SK-N-SH (cell line): ENCODE measurements around the gene MPIG6B.

Experiments used
- EP300 ChIP-seq, 2 experiments: IDR thresholded peaks; 2 replicates each; pipeline versions ENCODE4 v1.4.0 to v1.6.1; 2012; ENCODE audit warnings: borderline replicate concordance in 1 of 2, low read depth in 1 of 2, low read length in 1 of 2
- EZH2phosphoT487 ChIP-seq: fragments of 200-600 bp; sonication (generic); IDR thresholded peaks from 2 replicates; pipeline ENCODE4 v1.6.1; 2017; ENCODE audit warnings: low read depth, mixed run types, mild to moderate bottlenecking, antibody characterized with exemption, moderate library complexity, borderline replicate concordance
- NRF1 ChIP-seq: IDR thresholded peaks from 2 replicates; pipeline ENCODE4 v1.6.1; 2012; ENCODE audit warnings: low read depth, mild to moderate bottlenecking, low read length
- RAD21 ChIP-seq: IDR thresholded peaks from 2 replicates; pipeline ENCODE4 v1.6.1; 2012; ENCODE audit warnings: mild to moderate bottlenecking, low read length
- RCOR1 ChIP-seq: fragments of 150-350 bp; IDR thresholded peaks from 2 replicates; pipeline ENCODE4 v1.6.1; 2017; ENCODE audit warnings: antibody characterized with exemption, low read length
- SIN3A ChIP-seq: IDR thresholded peaks from 2 replicates; pipeline ENCODE4 v1.6.1; 2012; ENCODE audit warnings: low read depth, mild to moderate bottlenecking, low read length, moderate library complexity, borderline replicate concordance
- SMC3 ChIP-seq: IDR thresholded peaks from 2 replicates; pipeline ENCODE4 v1.6.1; 2012; ENCODE audit warnings: low read depth, low read length, improper control_type of control experiment
- TAF1 ChIP-seq: IDR thresholded peaks from 2 replicates; pipeline ENCODE4 v1.6.1; 2012; ENCODE audit warnings: low read depth, mild to moderate bottlenecking, low read length, moderate library complexity, borderline replicate concordance
- USF1 ChIP-seq: IDR thresholded peaks from 2 replicates; pipeline ENCODE4 v1.4.0; 2012; ENCODE audit warnings: low read depth, borderline replicate concordance
- YY1 ChIP-seq: IDR thresholded peaks from 2 replicates; pipeline ENCODE4 v1.4.0; 2012; ENCODE audit warnings: low read depth, mild to moderate bottlenecking
- TF ChIP-seq, protein P1 (sequence below): fragments of 200-600 bp; sonication (generic); IDR thresholded peaks from 2 replicates; pipeline ENCODE4 v1.6.1; 2017; ENCODE audit warnings: antibody characterized with exemption, mild to moderate bottlenecking, moderate library complexity
- TF ChIP-seq, protein P2 (sequence below): fragments of 150-350 bp; IDR thresholded peaks from 2 replicates; pipeline ENCODE4 v1.6.1; 2017; ENCODE audit warnings: antibody characterized with exemption, low read length, low read depth, borderline replicate concordance
- TF ChIP-seq, protein P3 (sequence below): fragments of 150-350 bp; IDR thresholded peaks from 2 replicates; pipeline ENCODE4 v1.6.1; 2016; ENCODE audit warnings: mild to moderate bottlenecking, low read depth, low read length
- TF ChIP-seq, protein P4 (sequence below): IDR thresholded peaks from 2 replicates; pipeline ENCODE4 v1.6.1; 2012; ENCODE audit warnings: mild to moderate bottlenecking, low read depth, low read length, moderate library complexity

DNA sequence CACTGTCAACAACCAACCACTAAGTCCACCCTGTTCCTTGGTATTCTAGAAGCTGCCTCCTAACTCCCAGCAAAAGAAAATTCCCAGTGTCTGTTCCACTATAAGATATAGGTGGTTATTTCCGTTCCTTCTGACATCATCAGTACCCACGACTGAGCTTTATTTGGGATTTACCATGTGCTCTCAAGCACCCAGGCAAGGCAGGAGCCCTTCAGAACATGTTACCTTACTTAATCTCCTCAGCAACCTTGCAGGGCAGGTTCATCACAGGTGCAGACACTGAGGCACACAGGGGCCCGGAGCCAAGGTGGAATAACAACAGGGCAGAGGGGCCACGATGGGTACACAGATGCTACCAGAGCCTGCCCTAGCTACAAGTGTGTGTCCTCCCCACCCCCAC is 30.8 kb upstream of the MPIG6B start:
- TF ChIP-seq EZH2phosphoT487 (no peak), SIN3A (no peak), RCOR1 (no peak), YY1 (no peak), EP300 (IDR thresholded peaks at IDR 0.05; ENCODE audit: borderline replicate concordance in 1 of 2, low read depth in 1 of 2, low read length in 1 of 2) (no peak), RAD21 (no peak), SMC3 (no peak), TAF1 (no peak), USF1 (no peak), NRF1 (no peak)
- TF ChIP-seq, protein P1, sequence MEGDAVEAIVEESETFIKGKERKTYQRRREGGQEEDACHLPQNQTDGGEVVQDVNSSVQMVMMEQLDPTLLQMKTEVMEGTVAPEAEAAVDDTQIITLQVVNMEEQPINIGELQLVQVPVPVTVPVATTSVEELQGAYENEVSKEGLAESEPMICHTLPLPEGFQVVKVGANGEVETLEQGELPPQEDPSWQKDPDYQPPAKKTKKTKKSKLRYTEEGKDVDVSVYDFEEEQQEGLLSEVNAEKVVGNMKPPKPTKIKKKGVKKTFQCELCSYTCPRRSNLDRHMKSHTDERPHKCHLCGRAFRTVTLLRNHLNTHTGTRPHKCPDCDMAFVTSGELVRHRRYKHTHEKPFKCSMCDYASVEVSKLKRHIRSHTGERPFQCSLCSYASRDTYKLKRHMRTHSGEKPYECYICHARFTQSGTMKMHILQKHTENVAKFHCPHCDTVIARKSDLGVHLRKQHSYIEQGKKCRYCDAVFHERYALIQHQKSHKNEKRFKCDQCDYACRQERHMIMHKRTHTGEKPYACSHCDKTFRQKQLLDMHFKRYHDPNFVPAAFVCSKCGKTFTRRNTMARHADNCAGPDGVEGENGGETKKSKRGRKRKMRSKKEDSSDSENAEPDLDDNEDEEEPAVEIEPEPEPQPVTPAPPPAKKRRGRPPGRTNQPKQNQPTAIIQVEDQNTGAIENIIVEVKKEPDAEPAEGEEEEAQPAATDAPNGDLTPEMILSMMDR, result no peak
- TF ChIP-seq, protein P2, sequence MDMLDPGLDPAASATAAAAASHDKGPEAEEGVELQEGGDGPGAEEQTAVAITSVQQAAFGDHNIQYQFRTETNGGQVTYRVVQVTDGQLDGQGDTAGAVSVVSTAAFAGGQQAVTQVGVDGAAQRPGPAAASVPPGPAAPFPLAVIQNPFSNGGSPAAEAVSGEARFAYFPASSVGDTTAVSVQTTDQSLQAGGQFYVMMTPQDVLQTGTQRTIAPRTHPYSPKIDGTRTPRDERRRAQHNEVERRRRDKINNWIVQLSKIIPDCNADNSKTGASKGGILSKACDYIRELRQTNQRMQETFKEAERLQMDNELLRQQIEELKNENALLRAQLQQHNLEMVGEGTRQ, result no peak
- TF ChIP-seq, protein P3, sequence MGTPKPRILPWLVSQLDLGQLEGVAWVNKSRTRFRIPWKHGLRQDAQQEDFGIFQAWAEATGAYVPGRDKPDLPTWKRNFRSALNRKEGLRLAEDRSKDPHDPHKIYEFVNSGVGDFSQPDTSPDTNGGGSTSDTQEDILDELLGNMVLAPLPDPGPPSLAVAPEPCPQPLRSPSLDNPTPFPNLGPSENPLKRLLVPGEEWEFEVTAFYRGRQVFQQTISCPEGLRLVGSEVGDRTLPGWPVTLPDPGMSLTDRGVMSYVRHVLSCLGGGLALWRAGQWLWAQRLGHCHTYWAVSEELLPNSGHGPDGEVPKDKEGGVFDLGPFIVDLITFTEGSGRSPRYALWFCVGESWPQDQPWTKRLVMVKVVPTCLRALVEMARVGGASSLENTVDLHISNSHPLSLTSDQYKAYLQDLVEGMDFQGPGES, result no peak
- TF ChIP-seq, protein P4, sequence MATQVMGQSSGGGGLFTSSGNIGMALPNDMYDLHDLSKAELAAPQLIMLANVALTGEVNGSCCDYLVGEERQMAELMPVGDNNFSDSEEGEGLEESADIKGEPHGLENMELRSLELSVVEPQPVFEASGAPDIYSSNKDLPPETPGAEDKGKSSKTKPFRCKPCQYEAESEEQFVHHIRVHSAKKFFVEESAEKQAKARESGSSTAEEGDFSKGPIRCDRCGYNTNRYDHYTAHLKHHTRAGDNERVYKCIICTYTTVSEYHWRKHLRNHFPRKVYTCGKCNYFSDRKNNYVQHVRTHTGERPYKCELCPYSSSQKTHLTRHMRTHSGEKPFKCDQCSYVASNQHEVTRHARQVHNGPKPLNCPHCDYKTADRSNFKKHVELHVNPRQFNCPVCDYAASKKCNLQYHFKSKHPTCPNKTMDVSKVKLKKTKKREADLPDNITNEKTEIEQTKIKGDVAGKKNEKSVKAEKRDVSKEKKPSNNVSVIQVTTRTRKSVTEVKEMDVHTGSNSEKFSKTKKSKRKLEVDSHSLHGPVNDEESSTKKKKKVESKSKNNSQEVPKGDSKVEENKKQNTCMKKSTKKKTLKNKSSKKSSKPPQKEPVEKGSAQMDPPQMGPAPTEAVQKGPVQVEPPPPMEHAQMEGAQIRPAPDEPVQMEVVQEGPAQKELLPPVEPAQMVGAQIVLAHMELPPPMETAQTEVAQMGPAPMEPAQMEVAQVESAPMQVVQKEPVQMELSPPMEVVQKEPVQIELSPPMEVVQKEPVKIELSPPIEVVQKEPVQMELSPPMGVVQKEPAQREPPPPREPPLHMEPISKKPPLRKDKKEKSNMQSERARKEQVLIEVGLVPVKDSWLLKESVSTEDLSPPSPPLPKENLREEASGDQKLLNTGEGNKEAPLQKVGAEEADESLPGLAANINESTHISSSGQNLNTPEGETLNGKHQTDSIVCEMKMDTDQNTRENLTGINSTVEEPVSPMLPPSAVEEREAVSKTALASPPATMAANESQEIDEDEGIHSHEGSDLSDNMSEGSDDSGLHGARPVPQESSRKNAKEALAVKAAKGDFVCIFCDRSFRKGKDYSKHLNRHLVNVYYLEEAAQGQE, result no peak
